HL-60 (cell line): Measurements from ENCODE around the gene DIP2A.

Experiments
- DNase-seq, 2 experiments: peaks; one replicate each; pipeline ENCODE4 v3.0.0-alpha.2; 2010 to 2020; ENCODE audit warnings: low read depth in 1 of 2, low spot score in 1 of 2
- H3K27ac ChIP-seq: fragments of 250-450 bp; sonication (Bioruptor Pico); replicated peaks from 2 replicates; pipeline ENCODE4 v1.5.1; 2020; ENCODE audit warnings: mild to moderate bottlenecking, moderate library complexity
- H3K27me3 ChIP-seq: fragments of 250-450 bp; sonication (Bioruptor Pico); 2 replicates; pipeline ENCODE4 v1.5.1; 2021; ENCODE audit warnings: mild to moderate bottlenecking, moderate library complexity; ENCODE audit not compliant: insufficient read depth, poor library complexity, severe bottlenecking
- H3K4me3 ChIP-seq: replicated peaks from 2 replicates; pipeline ENCODE4 v1.5.1; 2011; ENCODE audit warnings: mild to moderate bottlenecking, control low read depth, low read length; ENCODE audit not compliant: insufficient read depth
- CTCF ChIP-seq: IDR thresholded peaks from one replicate; pipeline ENCODE4 v1.5.1; 2011; ENCODE audit warnings: low read length, control low read depth, inconsistent platforms; ENCODE audit not compliant: insufficient read depth
- GABPA ChIP-seq: IDR thresholded peaks from 2 replicates; pipeline ENCODE4 v1.6.1; 2012; ENCODE audit warnings: low read depth
- POLR2AphosphoS5 ChIP-seq: IDR thresholded peaks from 2 replicates; pipeline ENCODE4 v1.6.1; 2012; ENCODE audit warnings: low read depth
- REST ChIP-seq: IDR thresholded peaks from 2 replicates; pipeline ENCODE4 v1.6.1; 2012; ENCODE audit warnings: low read depth; ENCODE audit not compliant: insufficient replicate concordance
- SPI1 ChIP-seq: IDR thresholded peaks from 2 replicates; pipeline ENCODE4 v1.6.1; 2012; ENCODE audit warnings: low read depth, mild to moderate bottlenecking, borderline replicate concordance

Gene DIP2A

DNA sequence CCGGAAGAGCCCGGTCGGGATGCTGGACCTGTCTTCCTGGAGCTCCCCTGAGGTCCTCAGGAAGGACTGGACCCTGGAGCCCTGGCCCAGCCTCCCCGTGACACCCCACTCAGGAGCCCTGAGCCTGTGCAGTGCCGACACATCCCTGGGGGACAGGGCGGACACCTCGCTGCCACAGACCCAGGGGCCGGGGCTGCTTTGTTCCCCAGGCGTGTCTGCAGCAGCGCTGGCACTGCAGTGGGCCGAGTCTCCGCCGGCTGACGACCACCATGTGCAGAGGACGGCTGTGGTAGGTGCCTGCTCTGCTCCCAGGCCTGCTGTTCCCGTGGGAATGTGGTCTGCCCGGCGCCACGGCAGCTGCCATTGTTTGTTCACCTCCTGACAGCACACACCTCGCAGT lies 42.1 kb upstream of the DIP2A start:
- no peak for DNase-seq

DNA sequence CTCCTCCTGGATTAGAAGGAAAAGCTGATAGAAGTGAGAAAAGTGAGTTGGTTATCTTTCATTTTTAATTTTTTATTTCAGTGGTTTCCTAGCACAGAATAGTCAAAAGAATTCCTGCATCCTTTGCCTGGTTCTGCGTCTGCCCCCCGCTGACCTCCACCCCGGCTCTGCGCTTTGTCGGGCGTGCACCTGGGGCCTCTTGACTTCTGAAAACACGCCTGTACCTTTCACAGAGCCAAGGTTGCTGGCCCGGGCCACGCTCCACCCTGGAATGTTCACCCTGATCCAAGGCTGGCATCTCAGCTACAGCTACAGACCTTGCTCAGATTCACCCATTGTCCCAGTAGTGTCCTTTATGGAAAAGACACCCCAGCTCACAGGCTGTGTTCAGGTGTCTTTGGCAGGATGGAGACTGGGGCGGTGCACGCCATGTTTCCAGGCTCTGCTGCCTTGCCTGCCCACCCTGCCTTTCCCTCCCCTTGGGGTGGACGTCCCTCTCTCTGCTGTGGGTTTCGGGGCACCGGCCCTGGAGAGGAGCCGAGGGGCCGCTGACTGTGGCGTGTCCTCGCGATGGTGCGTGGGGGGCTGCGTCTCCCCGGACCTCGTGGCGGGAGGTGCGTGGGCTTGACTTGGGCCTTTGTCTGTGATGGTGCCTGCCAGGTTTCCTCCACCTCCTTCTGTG lies 40.3 kb upstream of the DIP2A start:
- H3K4me3 ChIP-seq: no peak overlapping the region
- no peak for DNase-seq
- no peak overlapping the region for H3K27ac ChIP-seq
- no peak for TF ChIP-seq CTCF
- TF ChIP-seq POLR2AphosphoS5: no peak
- no peak for TF ChIP-seq REST
- no peak for TF ChIP-seq GABPA
- TF ChIP-seq SPI1: no peak
- no peaks in the 10 kb centered on the region for H3K27me3 ChIP-seq

More for the DNA sequence above, 42.1 kb upstream of the DIP2A start:
- H3K27me3 ChIP-seq: no peaks in the 10 kb centered on the region
- TF ChIP-seq POLR2AphosphoS5: no peak
- no peak for TF ChIP-seq SPI1
- no peak for TF ChIP-seq REST
- no peak for TF ChIP-seq GABPA
- no peak for TF ChIP-seq CTCF
- no peak overlapping the region for H3K27ac ChIP-seq
- H3K4me3 ChIP-seq: no peak overlapping the region

GRCh38 chr21:46420241-46421190 lies 38.2 kb upstream of the DIP2A start:
- H3K27me3 ChIP-seq: no peaks in the 10 kb centered on the region
- no peak for DNase-seq
- no peak overlapping the region for H3K4me3 ChIP-seq
- TF ChIP-seq CTCF (no peak), GABPA (no peak)
- no peak overlapping the region for H3K27ac ChIP-seq
